HepG2 (cell line): ENCODE measurements around the gene MAGEB2. TPM values are rescaled to one million over a fixed set of nuclear protein-coding genes. Genes with fewer than 3 reads are reported as not detected.

Experiments used
- ATAC-seq: fragments of 200-7000 bp; cut with Tn5 transposase; 3 replicates; pipeline ENCODE4 v1.9.1; 2020; ENCODE audit warnings: mild to moderate bottlenecking, moderate library complexity
- BruUV-seq: library from RNA; stranded (reverse); fragments of 400-500 nt; replicated peaks from 2 replicates; lab custom pipeline; 2021; lab: Mats Ljungman, UMichigan
- CTCF ChIA-PET: fragments of 300-600 bp; formaldehyde crosslinking; extraction: SDS; loops from one replicate; lab custom pipeline; 2021; ENCODE audit warnings: low total read pairs, inconsistent platforms, low intra/inter-chr PET ratio; lab: Yijun Ruan, JAX
- POLR2A ChIA-PET: fragments of 350-600 bp; sonication (Branson Sonifier 250); formaldehyde crosslinking; loops from one replicate; lab custom pipeline; 2020; ENCODE audit warnings: antibody characterized with exemption, inconsistent platforms; lab: Yijun Ruan, JAX
- DNase-seq: peaks from one replicate; pipeline ENCODE4 v3.0.0-alpha.2; 2015; ENCODE audit warnings: low spot score
- FAIRE-seq: peaks from 3 replicates; lab custom pipeline; 2011; peaks lifted over from hg19 to GRCh38; lab: Jason Lieb, UNC
- H2AFZ ChIP-seq: one replicate; pipeline ENCODE4 v1.6.1; 2011; ENCODE audit warnings: low read length, inconsistent platforms
- H3K27ac ChIP-seq: fragments of 300-600 bp; 3 replicates; pipeline ENCODE4 v1.8.0; 2011; ENCODE audit warnings: mixed run types, mild to moderate bottlenecking, mixed read lengths, low read length, inconsistent platforms; ENCODE audit not compliant: insufficient read depth; ENCODE audit errors: extremely low read length
- H3K27me3 ChIP-seq, 2 experiments: fragments of 200-600 bp in 1 of 2; 2 replicates in 1 of 2; 3 replicates in 1 of 2; pipeline versions ENCODE4 v1.6.0 to v1.8.0; 2011; ENCODE audit warnings: low read length in 2 of 2, mild to moderate bottlenecking in 2 of 2, moderate library complexity in 2 of 2, inconsistent platforms in 1 of 2; ENCODE audit not compliant: insufficient read depth in 2 of 2, control insufficient read depth in 1 of 2
- H3K36me3 ChIP-seq, 2 experiments: fragments of 200-600 bp in 1 of 2; replicated peaks in 1 of 2; 2 replicates in 1 of 2; 3 replicates in 1 of 2; pipeline versions ENCODE4 v1.5.1 to v1.8.0; 2011; ENCODE audit warnings: low read length in 2 of 2, inconsistent platforms in 1 of 2; ENCODE audit not compliant: insufficient read depth in 2 of 2, control insufficient read depth in 1 of 2
- H3K4me1 ChIP-seq: 2 replicates; pipeline ENCODE4 v1.5.1; 2012; ENCODE audit warnings: low read length, inconsistent platforms; ENCODE audit not compliant: insufficient read depth
- H3K4me2 ChIP-seq: 2 replicates; pipeline ENCODE4 v1.6.0; 2011; ENCODE audit warnings: low read depth, low read length, inconsistent platforms
- H3K4me3 ChIP-seq, 3 experiments: fragments of 200-600 bp in 1 of 3; sonication (generic), shearing (Covaris generic) in 1 of 3; replicated peaks in 1 of 3; 2 replicates each; pipeline ENCODE4 v1.5.1; 2011 to 2016; ENCODE audit warnings: low read length in 3 of 3, inconsistent platforms in 2 of 3, low read depth in 2 of 3, mild to moderate bottlenecking in 2 of 3, control low read depth in 1 of 3, mixed read lengths in 1 of 3; ENCODE audit not compliant: insufficient read depth in 1 of 3
- H3K79me2 ChIP-seq: one replicate; pipeline ENCODE4 v1.6.1; 2011; ENCODE audit warnings: low read length, inconsistent platforms; ENCODE audit not compliant: insufficient read depth
- H3K9ac ChIP-seq: 2 replicates; pipeline ENCODE4 v1.6.0; 2011; ENCODE audit warnings: mild to moderate bottlenecking, low read depth, low read length, inconsistent platforms; ENCODE audit not compliant: insufficient read depth
- H3K9me3 ChIP-seq: 2 replicates; pipeline ENCODE4 v1.5.1; 2012; ENCODE audit warnings: mild to moderate bottlenecking, low read length
- H4K20me1 ChIP-seq: 2 replicates; pipeline ENCODE4 v1.6.0; 2011; ENCODE audit warnings: inconsistent platforms, mild to moderate bottlenecking, low read length, moderate library complexity; ENCODE audit not compliant: insufficient read depth
- BRCA1 ChIP-seq: sonication (generic); formaldehyde crosslinking; IDR thresholded peaks from 2 replicates; pipeline ENCODE4 v1.4.0; 2020; ENCODE audit warnings: missing genetic modification reagents
- ESRRA ChIP-seq: sonication (generic); formaldehyde crosslinking; IDR thresholded peaks from 2 replicates; pipeline ENCODE4 v1.5.1; 2020; ENCODE audit warnings: mild to moderate bottlenecking, low read depth, missing genetic modification reagents
- EZH2 ChIP-seq: conservative IDR thresholded peaks from 2 replicates; pipeline ENCODE4 v1.6.1; 2012; ENCODE audit warnings: mild to moderate bottlenecking, low read depth, low read length, moderate library complexity
- GZF1 ChIP-seq: sonication (generic); formaldehyde crosslinking; IDR thresholded peaks from 2 replicates; pipeline ENCODE4 v1.5.1; 2020; ENCODE audit warnings: mild to moderate bottlenecking, missing genetic modification reagents
- KLF16 ChIP-seq, 2 experiments: sonication (generic) in 1 of 2; formaldehyde crosslinking in 1 of 2; IDR thresholded peaks; 2 replicates each; pipeline versions ENCODE4 v1.6.1 to v1.8.0; 2016 to 2023; ENCODE audit warnings: missing genetic modification reagents in 2 of 2, missing compliant biosample characterization in 1 of 2
- MATR3 ChIP-seq: sonication (generic); formaldehyde crosslinking; IDR thresholded peaks from 2 replicates; pipeline ENCODE4 v1.4.0; 2020; ENCODE audit warnings: missing genetic modification reagents
- RAD21 ChIP-seq: fragments of 450-650 bp; formaldehyde crosslinking; IDR thresholded peaks from 2 replicates; pipeline ENCODE4 v1.5.0; 2020; ENCODE audit warnings: mild to moderate bottlenecking
- SPEN ChIP-seq: sonication (generic); formaldehyde crosslinking; IDR thresholded peaks from 2 replicates; pipeline ENCODE4 v1.5.1; 2020; ENCODE audit warnings: low read depth, mild to moderate bottlenecking, missing genetic modification reagents
- SRSF9 ChIP-seq: fragments of 200-400 bp; formaldehyde crosslinking; IDR thresholded peaks from 2 replicates; pipeline ENCODE4 v1.6.1; 2018; ENCODE audit warnings: borderline replicate concordance, mild to moderate bottlenecking, low read depth, low read length; ENCODE audit not compliant: insufficient read depth, poor library complexity, severe bottlenecking
- ZBTB1 ChIP-seq: sonication (generic); formaldehyde crosslinking; IDR thresholded peaks from 2 replicates; pipeline ENCODE4 v1.4.0; 2020; ENCODE audit warnings: missing genetic modification reagents, borderline replicate concordance
- ZNF512 ChIP-seq: sonication (generic); formaldehyde crosslinking; IDR thresholded peaks from 2 replicates; pipeline ENCODE4 v1.4.0; 2020; ENCODE audit warnings: mild to moderate bottlenecking, missing genetic modification reagents
- ZNF564 ChIP-seq: sonication (generic); formaldehyde crosslinking; IDR thresholded peaks from 2 replicates; pipeline ENCODE4 v1.8.1; 2023; ENCODE audit warnings: mild to moderate bottlenecking, missing genetic modification reagents
- WGBS: methylation state at CpG from one replicate; pipeline ENCODE4 v1.1.6; 2017; ENCODE audit warnings: low lambda C conversion rate; 5-methylcytosine and 5-hydroxymethylcytosine counted together
- in situ Hi-C: cut with HindIII; loops from 2 replicates; pipeline ENCODE4 v1.10.0; 2017; ENCODE audit warnings: low pct_unique_long_range_greater_than_20kb; ENCODE audit not compliant: extremely low pct_ligation_motif_present
- intact Hi-C: fragments of 100-400 bp; cut with micrococcal nuclease; formaldehyde crosslinking; loops from one replicate; pipeline ENCODE4 v1.10.0; 2022; ENCODE audit not compliant: unreplicated experiment
- polyA plus RNA-seq, 8 experiments: library from polyadenylated mRNA; depleted of rRNA in 3 of 8; stranded (reverse) in 7 of 8; unstranded in 1 of 8; fragments of >200 nt; fragmentation: Illumina TruSeq in 4 of 8; extraction: Trizol in 4 of 8; gene quantifications; 2 replicates each; pipeline versions ENCODE4 v1.2.1 to v1.2.3, GENCODE V29; 2011 to 2016; ENCODE audit warnings: low read depth in 4 of 8, missing spikeins in 1 of 8, mixed read lengths in 1 of 8; ENCODE audit not compliant: insufficient read depth in 1 of 8
- total RNA-seq, 5 experiments: library from RNA; depleted of rRNA; stranded (reverse); fragments of >200 nt; fragmentation: Illumina TruSeq; extraction: Trizol; gene quantifications; 2 replicates each; pipeline ENCODE4 v1.2.3, GENCODE V29; 2016; ENCODE audit warnings: low read depth in 1 of 5

Gene MAGEB2
- total and polyA plus RNA-seq, 2 of the 13 experiments (the other 11 are each of a cell fraction or from before 2014, with no cell fraction given), result not detected

- Histone ChIP-seq H3K4me2 (no peak overlapping the region), H3K4me1 (no peaks in the 10 kb centered on the region), H3K9ac (no peak overlapping the region), H3K79me2 (no peaks in the 10 kb centered on the region), H3K36me3 (no peaks in the 10 kb centered on the region), H3K4me3 (no peak overlapping the region), H3K27me3 (no peaks in the 10 kb centered on the region), H3K27ac (no peak overlapping the region), H3K9me3 (no peaks in the 10 kb centered on the region), H2AFZ (no peak overlapping the region), H4K20me1 (no peaks in the 10 kb centered on the region)
- ChIA-PET CTCF (no interaction called here), POLR2A (no interaction called here)
- intact Hi-C loops (no loop called here), in situ Hi-C loops (no loop called here)
- ATAC-seq (0 out of 3 replicates have a peak, but pooled peaks have one; percentile 33), DNase-seq (no peak), FAIRE-seq (no peak)
- BruUV-seq, result no TSS peak
- TF ChIP-seq ZNF564, result no peak
- no peak for TF ChIP-seq ZNF512
- no peak for TF ChIP-seq EZH2
- TF ChIP-seq SRSF9, result no peak
- TF ChIP-seq GZF1 (CRISPR knock-in tag), result no peak
- no peak for TF ChIP-seq MATR3 (CRISPR knock-in tag)
- TF ChIP-seq SPEN (CRISPR knock-in tag), result no peak
- 0% methylated on average over 2 of the region's 2 CpGs for WGBS
Observed at GRCh38 chrX:30212172-30212571, 3.2 kb upstream of the MAGEB2 start.

- Histone ChIP-seq H3K4me3 (no peak overlapping the region), H2AFZ (no peak overlapping the region), H3K79me2 (no peaks in the 10 kb centered on the region), H3K27me3 (0 out of 5 replicates have a peak, but pooled peaks cover 0 to 1% of the 10 kb centered on the region in 2 experiments), H4K20me1 (no peaks in the 10 kb centered on the region), H3K9me3 (no peaks in the 10 kb centered on the region), H3K4me2 (no peak overlapping the region), H3K36me3 (no peaks in the 10 kb centered on the region), H3K9ac (no peak overlapping the region), H3K27ac (no peak overlapping the region), H3K4me1 (no peaks in the 10 kb centered on the region)
- 17% methylated on average over 1 of the region's 1 CpG for WGBS
- in situ Hi-C loops, result no loop called here
- DNase-seq (no peak), FAIRE-seq (no peak), ATAC-seq (no peak)
- intact Hi-C loops, result no loop called here
- ChIA-PET CTCF (no interaction called here), POLR2A (no interaction called here)
- no TSS peak for BruUV-seq
- no peak for TF ChIP-seq BRCA1 (CRISPR knock-in tag)
- TF ChIP-seq ZBTB1 (CRISPR knock-in tag), result no peak
- no peak for TF ChIP-seq RAD21
- no peak for TF ChIP-seq KLF16 (CRISPR knock-in tag; IDR thresholded peaks at IDR 0.05)
- TF ChIP-seq ESRRA (CRISPR knock-in tag), result no peak
Observed at GRCh38 chrX:30217465-30217864, 2.1 kb downstream of the MAGEB2 start.
